GM19468 (cell line): ENCODE results near the gene MKX.

Source experiments
- ATAC-seq: cut with Tn5 transposase; IDR thresholded peaks from one replicate; pipeline ENCODE4 v1.9.1; 2021; ENCODE audit warnings: mild to moderate bottlenecking, moderate library complexity, moderate number of reproducible peaks; ENCODE audit not compliant: unreplicated experiment; ENCODE audit errors: extremely low read depth

The MKX gene, protein sequence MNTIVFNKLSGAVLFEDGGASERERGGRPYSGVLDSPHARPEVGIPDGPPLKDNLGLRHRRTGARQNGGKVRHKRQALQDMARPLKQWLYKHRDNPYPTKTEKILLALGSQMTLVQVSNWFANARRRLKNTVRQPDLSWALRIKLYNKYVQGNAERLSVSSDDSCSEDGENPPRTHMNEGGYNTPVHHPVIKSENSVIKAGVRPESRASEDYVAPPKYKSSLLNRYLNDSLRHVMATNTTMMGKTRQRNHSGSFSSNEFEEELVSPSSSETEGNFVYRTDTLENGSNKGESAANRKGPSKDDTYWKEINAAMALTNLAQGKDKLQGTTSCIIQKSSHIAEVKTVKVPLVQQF

DNA sequence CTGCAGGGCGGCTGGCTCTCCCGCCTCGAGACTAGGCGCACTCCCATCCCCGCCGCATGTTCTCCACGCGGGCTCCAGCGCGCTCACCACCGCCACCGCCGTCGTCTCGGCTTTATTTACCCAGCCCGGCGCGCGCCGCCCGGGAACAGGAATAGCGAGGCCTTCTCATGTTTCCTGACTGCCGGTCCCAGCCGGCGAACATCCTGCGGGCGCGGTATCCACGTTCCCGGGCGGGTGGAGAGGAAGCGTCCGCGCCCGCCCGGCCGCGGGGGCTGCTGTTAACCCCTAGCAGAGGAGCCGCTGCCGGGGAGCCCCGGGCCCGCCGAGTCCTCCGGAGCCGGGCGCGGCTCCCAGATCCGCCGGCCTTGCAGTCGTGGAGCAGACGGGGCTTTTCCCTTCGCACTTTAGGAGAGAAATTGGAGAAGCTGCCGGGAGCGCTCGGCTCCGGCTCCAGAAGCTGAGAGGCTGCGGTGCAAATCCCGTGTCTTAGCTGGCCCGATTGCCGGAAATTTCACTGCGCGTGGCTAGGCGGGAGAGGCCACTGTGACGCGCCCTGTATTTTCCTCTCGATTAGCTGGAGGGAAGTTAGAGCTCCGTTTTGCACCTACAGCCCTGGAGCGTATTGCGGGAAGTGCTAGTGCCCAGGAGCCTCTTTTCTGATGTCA lies at the start of gene MKX:
Gene MKX (minus strand): TSS at position 88 of the 665 bp plus-strand sequence. CDS start 2,404 bp downstream, outside the sequence.
- ATAC-seq = no peak

DNA sequence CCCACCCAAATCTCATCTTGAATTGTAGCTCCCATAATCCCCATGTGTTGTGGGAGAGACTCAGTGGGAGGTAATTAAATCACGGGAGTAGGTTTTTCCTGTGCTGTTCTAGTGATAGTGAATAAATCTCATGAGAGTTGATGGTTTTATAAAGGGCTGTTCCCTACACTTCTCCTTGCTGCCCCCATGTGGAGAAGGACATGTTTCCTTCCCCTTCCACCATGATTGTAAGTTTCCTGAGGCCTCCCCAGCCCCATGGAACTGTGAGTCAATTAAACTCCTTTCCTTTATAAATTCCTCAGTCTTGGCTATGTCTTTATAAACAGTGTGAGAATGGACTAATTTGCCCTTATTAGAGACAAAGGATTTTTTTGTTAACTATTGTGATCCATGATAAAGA lies 48.5 kb upstream of the MKX start:
- ATAC-seq = no peak

DNA sequence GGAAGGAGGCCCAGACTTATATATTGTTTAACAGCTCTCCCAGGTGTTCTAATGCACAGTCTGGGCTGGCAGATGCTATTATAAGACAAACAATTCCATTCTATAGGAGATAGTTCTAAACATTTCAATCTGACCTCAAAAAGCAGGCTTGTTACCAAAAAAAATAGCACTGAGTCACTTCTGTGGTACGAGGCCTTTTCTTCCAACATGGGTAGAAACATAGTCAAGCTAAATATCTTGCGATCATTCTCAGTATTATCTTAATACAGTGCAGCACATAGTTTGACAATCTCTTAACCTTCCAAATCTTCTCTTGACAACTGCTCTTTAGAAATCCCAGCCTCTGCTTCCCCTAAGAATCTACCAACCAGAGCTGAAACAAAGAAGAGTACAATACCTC lies 46.6 kb upstream of the MKX start:
- no peak for ATAC-seq

DNA sequence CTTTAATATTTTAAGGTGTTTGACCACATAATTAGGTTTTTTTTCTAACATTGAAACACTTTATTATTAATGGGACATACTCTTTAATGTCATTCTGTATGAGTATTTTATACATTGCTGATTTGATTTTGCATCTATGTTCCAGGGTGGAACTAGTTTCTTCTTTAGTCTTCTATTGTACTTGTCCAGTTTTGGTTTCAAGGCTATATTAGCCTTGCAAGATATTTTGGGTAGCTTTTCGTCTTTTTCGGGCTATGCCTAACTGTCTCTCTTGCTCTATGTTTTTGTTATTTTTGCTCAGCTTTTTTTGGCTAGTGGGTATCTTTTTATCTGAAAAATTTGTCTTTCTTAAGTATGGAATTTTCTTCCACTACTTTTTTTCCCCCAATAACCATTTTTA lies 38.7 kb upstream of the MKX start:
- no peak for ATAC-seq

DNA sequence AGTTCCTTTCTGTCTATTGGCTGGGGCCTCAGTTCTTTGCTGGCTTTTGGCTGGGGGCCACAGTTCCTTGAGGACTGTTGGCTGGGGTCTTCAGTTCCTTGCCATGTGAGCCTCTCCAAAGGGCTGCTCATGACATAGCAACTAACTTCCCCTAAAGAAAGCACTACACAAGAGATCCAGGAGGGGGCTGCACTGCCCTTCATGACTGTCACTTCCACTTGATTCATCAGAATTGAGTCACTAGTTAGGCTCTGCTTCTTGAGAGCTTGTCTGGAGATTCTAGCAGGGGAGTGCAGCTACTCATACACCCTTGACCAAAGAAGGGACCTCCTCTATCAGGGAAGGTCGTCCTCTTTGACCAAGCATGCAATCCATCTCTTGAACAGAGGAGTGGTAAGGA lies 38.0 kb upstream of the MKX start:
- peak; percentile 26 for ATAC-seq

DNA sequence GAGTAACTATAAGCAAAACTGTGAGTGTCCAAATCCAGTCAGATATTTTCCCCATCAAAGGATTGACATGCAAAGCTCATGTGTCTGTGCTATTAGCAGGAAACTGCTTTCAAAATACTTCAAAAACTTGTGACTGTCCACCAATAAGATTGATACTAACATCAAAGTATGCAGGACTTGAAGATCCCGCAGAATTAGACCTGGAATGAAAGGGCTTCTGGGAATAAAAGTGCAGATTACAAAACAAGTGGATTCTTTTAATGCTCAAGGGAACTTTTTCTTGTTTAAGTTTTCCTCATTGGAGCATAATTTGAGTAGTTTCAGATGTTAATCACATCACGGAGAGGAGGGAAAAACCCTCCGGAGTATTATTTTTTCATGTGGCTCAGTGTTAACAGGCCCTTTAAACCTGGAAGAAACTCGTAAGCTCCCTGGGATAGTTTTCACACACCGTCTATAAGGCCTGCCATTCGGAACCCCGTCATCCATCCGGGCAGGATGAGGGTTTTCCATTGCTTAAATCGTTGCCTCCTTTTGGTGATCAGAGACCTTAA lies 33.9 kb upstream of the MKX start:
- no peak for ATAC-seq

DNA sequence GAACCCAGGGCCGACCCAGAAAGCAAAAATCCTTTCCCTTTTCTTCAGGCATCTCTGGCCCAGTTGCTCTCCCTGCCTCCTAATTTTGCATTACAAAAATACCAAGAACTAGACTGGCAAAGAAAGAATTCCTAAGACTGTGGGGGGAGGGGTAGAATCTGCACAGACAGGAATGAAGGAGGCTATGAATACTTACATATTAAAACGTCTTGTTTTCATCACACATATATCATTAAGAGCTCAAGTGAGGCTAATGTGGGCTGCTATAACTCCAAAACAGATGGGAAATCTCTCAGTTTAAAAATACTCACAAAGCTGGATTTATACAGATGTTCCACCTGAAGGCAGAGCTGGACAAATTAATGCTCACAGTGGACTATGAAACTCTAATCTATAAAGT lies 29.2 kb upstream of the MKX start:
- ATAC-seq = no peak

DNA sequence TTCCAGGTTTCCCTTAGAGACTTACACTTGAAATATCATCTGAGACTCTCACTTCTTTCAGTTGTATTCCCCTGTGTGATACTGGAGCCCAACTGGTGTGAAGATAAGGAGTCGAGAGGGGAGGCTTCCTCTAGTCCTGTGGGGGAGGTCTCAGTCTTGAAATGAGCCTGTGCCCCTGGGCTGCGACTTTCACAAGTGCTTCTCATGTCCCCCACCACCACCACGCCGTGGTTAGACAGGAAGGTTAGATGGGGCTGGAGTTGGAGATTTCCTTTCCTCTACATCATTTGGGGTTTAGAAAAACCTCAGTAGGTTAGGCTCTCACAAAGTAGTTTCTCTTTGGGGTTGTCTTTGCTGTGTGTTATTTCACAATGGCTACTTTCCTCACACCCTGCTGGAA lies 25.6 kb upstream of the MKX start:
- no peak for ATAC-seq

DNA sequence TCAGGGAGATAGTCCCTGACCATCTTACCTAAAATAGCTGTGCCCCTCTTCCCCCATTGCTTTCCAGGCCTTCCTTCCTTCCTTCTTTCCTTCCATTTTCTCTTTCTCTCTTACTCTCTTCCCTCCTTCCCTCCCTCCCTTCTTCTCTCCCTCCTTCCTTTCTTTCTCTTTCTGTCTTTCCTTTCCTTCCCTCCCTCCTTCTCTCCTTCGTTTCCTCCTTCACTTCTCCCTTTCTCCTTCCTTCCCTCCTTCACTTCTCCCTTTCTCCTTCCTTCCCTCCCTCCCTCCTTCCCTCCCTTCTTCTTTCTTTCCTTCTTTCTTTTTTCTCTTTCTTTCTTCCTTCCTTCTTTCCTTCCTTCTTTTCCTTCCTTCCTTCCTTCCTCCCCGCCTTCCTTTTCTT lies 24.6 kb upstream of the MKX start:
- ATAC-seq = no peak

DNA sequence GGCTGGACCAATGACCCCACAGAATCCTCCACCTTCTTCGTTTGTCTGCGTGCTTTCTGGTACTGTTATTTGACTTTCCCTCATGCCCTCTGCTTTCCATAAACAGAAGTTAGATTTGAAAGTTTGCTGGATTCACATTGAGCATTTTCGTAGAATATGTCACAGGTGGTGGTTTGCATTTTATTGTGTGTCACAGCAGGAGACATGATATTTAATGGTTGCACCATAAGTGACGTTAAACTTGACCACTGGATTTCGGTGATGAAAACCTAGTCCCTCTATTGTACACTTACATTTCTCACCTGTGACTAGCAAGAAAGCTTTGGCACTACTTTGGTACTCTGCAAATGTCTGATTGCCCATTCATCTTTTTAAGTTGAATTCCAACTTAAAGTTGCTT lies 15.2 kb upstream of the MKX start:
- ATAC-seq = no peak

DNA sequence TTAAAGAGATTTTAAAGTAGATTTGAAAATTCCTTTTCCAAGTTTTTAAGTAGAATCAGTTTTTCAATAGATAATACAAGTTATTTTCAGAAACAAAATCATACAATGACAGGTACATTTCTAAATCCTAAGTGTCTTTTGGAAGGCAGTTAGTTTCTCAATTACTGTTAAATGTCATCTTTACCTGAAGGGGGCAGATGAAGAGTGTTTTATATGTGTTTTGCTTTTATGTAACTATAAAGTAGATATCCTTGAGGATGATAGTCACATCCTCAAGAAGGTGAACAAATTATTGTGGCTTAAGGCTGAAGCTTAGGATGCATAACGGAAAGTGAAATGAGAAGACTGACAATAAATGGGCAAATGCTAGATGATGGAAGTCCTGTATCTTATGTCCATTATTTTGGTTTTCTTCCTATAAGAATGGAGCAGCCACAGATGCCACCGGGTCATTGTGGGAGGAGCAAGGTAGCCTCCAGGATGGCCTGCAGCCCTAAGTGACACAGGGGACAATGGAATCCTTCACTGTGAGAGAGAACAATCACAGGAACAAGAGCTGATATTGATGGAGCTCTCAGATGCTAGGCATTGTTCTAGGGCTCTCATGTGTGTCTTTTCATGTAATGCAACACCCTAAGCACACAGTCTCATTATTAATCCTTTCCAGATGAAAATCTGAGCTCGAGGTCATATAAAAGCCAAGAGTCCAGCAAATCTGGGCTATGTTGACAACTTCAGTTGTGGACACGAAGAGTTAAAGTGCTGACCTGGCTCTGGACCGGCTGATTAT lies 14.1 kb upstream of the MKX start:
- no peak for ATAC-seq

DNA sequence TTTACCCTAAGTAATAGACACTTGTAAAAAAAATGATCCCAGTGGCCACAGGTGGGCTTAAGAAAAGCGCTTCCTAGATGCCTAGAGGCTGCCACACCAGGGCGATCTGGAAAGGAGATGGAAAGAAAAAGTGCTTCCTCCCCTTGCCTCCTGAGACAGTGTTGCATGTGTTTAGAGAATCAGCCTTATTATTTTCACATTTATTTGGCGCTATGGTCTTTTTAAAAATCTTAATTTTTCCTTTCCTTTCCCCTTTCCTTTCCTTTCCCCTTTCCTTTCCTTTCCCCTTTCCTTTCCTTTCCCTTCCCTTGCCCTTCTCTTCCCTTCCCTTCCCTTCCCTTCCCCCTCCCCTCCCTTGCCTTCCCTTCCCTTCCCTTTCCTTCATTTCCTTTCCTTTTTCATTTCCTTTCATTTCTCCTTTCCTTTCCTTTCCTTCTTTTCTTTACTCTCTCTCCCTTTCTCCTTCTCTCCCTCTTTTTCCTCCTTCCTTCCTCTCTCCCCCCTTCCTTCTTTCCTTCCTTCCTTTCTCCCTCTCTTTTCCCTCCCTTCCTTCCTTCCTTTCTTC lies 7.1 kb upstream of the MKX start:
- ATAC-seq = no peak

DNA sequence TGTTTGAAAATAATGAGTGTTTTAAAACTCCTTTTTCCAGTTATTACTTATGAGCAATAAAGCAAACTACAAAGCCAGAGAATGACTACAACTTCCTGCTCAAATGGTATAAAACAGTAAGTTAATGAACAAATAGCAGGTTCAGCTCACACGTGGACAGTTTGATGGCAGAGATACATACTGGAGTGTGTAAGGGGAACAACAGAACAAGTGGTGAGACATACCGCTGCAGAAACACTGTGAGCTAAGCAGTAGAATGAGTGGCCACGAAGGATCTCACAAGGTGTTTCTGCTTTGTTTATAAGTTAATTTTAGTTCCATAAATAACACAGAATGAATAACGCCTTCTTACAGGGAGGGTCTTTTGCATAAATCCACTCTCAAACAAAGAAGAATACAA lies 3.0 kb upstream of the MKX start:
- ATAC-seq = no peak

DNA sequence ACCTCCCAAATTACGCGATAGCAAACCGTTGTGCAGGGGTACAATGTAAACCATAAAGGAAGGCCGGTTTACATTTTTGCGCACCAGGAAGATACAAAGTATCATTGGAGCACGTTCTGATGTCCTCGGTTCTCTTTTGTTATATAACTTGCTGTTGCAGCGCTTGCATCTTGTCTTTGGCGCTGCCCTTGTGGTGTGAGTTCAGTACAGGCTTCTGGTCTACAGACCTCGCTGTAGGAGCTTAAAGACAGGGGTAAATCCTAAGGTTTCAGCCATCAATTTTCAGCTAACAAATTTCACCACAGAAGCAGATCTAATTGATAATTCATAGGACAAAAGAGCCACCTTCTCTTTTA lies 1.5 kb upstream of the MKX start:
- no peak for ATAC-seq

DNA sequence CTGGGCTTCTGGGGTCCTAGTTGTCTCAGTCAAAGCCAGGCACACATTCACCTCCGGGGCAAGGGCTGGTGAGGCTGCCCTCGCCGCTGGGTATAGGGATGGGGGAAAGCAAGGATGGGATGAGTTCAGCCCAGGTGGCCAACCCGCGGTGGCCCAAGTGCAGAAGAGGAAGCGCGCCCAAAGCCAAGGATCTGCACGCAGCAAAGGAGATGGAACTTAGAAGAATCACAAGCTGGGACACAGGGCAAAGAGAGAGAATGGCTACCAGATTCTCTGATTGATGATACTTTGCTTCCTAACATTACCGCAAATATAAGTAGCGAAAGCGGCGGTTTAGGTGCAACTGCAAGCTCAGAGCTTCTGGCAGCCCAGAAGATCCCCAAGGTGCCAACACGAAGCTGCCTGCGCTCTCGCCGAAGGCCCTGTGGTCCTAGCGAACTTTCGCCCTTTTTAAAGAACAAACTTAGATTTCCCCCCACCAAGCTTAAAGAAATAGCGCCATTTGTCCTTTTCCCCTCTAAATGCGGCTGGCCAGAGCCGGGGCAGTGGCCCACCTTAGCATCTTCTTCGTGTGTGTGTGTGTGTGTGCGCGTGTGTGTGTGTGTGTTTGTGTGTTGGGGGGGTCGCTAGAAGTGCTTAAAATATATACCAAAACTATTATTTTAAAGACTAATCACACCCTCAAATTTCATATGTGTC lies 927 bp upstream of the MKX start:
- no peak for ATAC-seq

DNA sequence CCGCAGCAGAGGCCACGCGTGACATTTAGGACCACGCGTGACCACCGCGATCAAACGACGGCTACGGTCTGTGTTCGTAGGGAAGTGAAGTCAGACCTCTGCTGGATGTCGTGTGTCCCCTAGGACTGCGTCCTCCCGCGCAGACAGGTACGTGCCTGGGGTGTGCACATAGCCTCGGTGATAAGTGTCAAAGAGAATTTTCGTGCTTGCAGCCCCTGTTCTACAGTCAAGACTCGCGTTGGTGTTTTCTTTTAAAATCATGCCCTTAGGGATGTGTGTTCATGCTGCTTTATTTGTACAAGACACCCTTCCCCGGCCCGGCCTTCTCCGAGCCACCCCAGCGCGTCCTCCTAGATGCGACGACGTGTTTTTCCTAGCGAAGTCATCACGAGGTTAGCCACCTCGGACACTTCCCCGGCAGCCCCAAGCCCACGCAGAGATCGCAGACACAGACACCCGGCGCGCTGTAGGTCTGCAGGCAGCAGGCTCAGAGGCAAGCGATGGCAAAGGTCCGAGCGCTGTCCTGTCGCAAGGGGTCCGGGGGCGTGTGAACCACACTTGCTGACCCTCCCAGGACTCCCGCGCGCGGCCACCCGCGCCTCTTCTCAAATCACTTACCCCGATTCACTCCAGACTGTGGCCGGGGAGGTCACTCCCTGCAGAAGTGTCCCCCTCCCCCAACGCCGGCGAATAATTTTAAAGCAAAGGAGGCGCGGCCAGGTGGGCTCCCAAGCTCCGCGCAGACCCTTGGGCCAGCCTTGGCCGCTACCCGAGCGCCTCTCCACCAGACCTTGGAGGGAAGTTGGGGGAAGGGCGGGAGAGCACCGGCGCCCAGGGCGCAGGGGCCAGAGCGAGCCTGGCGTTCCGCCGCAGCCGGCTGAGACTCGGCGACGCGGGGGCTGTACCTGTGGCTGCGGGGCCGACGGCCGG lies 552 bp downstream of the MKX start:
- no peak for ATAC-seq

DNA sequence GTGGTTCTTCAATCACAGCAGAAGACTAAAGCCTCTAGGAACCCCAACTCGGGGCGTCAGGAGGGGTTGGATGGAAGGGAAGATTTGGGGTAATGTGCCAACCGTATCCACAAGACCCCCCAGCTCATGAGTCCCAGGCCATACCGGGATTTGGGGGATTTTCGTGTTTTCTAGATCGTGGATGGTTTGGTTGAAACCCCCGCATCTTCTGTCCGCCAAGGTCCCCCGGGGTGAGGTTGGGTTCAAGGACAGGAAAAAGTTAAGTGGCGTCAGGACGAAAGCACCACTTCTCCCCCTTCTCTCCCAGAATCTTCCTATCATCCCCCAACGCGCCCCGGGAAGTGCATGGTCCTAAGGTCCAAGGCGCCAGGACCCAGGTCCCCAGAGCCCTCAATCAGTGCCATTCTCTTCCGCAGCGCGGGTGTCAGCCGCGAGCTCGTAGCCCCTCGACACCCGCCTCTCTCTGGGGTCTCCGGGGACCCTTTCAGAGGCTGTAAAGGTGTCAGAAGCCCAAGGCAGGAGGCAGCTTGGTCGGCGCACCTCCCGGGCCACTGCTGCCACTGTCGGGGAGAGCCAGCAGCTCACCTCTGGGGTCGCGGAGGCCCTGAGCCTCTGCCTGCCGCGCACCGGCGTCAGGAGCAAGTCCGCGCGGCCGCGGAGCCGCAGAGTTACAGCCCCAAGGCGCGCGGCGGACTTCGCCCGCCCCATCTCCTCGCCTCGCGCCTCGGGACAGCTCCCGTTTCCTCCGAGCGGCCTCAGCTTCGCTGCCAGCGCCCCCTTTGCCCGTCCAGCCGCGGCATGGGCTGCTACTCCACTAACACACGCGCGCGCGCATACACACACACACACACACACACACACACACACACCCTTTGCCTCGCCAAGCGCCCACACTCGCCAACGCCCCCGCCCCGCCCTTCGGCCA lies 1.5 kb downstream of the MKX start:
- no peak for ATAC-seq
